CD4-positive, alpha-beta T cell (primary cell): ENCODE measurements around the gene DHDH. TPM values are rescaled to one million over a fixed set of nuclear protein-coding genes. Genes with fewer than 3 reads are reported as not detected.

ENCODE experiments used
- ATAC-seq: fragments of 200-7000 bp; cut with Tn5 transposase; one replicate; pipeline ENCODE4 v1.10.0; 2022; ENCODE audit warnings: mild to moderate bottlenecking; ENCODE audit not compliant: poor library complexity
- CTCF ChIA-PET: fragments of 350-600 bp; sonication (Branson Sonifier 250); formaldehyde crosslinking; loops from one replicate; lab custom pipeline; 2021; ENCODE audit warnings: antibody characterized with exemption, inconsistent platforms; lab: Charles Lee
- POLR2A ChIA-PET: fragments of 350-600 bp; sonication (Branson Sonifier 250); formaldehyde crosslinking; loops from one replicate; lab custom pipeline; 2021; ENCODE audit warnings: antibody characterized with exemption, inconsistent platforms; lab: Charles Lee
- DNase-seq, 14 experiments: peaks; one replicate each; pipeline ENCODE4 v3.0.0-alpha.2; 2013 to 2020; ENCODE audit warnings: mixed read lengths in 2 of 14
- H3K27ac ChIP-seq, 2 donors: one replicate each; pipeline versions ENCODE4 v1.5.1 to v1.7.0; 2013; ENCODE audit warnings: low read length in 2 of 2, low read depth in 1 of 2, mild to moderate bottlenecking in 1 of 2
- H3K27me3 ChIP-seq, 2 experiments: 1 replicate in 1 of 2; 2 replicates in 1 of 2; pipeline versions ENCODE4 v1.6.1 to v1.7.0; 2013; ENCODE audit warnings: low read length in 2 of 2, control low read depth in 1 of 2, mild to moderate bottlenecking in 1 of 2, moderate library complexity in 1 of 2; ENCODE audit not compliant: insufficient read depth in 2 of 2, control insufficient read depth in 1 of 2
- H3K36me3 ChIP-seq: one replicate; pipeline ENCODE4 v1.6.1; 2013; ENCODE audit warnings: low read length, control low read depth; ENCODE audit not compliant: insufficient read depth
- H3K4me1 ChIP-seq: one replicate; pipeline ENCODE4 v1.6.1; 2013; ENCODE audit warnings: low read length, control low read depth; ENCODE audit not compliant: insufficient read depth
- H3K4me3 ChIP-seq: one replicate; pipeline ENCODE4 v1.5.1; 2013; ENCODE audit warnings: mild to moderate bottlenecking, low read length, moderate library complexity
- H3K9me3 ChIP-seq, 2 experiments: 1 replicate in 1 of 2; 2 replicates in 1 of 2; pipeline versions ENCODE4 v1.6.1 to v1.7.0; 2013; ENCODE audit warnings: low read length in 2 of 2, mild to moderate bottlenecking in 2 of 2, control low read depth in 1 of 2, moderate library complexity in 1 of 2; ENCODE audit not compliant: control insufficient read depth in 1 of 2, insufficient read depth in 1 of 2
- H3K27ac Mint-ChIP-seq: one replicate; pipeline ENCODE4 v1.8.0; 2020; ENCODE audit warnings: mixed read lengths
- H3K27me3 Mint-ChIP-seq: one replicate; pipeline ENCODE4 v1.8.0; 2021; ENCODE audit warnings: mixed read lengths
- H3K36me3 Mint-ChIP-seq: one replicate; pipeline ENCODE4 v1.8.0; 2021; ENCODE audit warnings: low read depth, mixed read lengths
- H3K4me1 Mint-ChIP-seq: one replicate; pipeline ENCODE4 v1.8.0; 2021; ENCODE audit warnings: low read depth, mixed read lengths
- H3K4me3 Mint-ChIP-seq: one replicate; pipeline ENCODE4 v1.8.0; 2020; ENCODE audit warnings: mild to moderate bottlenecking, mixed read lengths
- H3K9me3 Mint-ChIP-seq: one replicate; pipeline ENCODE4 v1.8.0; 2020; ENCODE audit warnings: mixed read lengths
- CTCF ChIP-seq: fragments of 200-600 bp; IDR thresholded peaks from one replicate; pipeline ENCODE4 v1.8.0; 2022; ENCODE audit warnings: antibody characterized with exemption, mild to moderate bottlenecking
- intact Hi-C, 2 experiments: fragments of 100-400 bp; cut with DNase I in 1 of 2; cut with micrococcal nuclease in 1 of 2; formaldehyde crosslinking; loops; one replicate each; pipeline versions ENCODE4 v1.15.1 to v1.9.0; 2023 to 2025; cut with DNase I, micrococcal nuclease
- total RNA-seq, 174 experiments: library from RNA in 2 of 174; stranded (reverse) in 2 of 174; gene quantifications; one replicate each; pipeline ENCODE4 v1.2.3 and lab custom pipeline; 2021 to 2026

DHDH gene
- total RNA-seq, 2 experiments from 2014 or later, result 1.1 to 1.8 TPM

- no peaks in the 10 kb centered on the region for H3K4me1 Mint-ChIP-seq
Observed at GRCh38 chr19:48913114-48913889, 20.2 kb upstream of the DHDH start.

GRCh38 chr19:48914181-48914580 lies 19.3 kb upstream of the DHDH start:
- no peaks in the 10 kb centered on the region for H3K9me3 ChIP-seq
- Mint-ChIP-seq H3K9me3 (no peaks in the 10 kb centered on the region), H3K27me3 (no peaks in the 10 kb centered on the region), H3K4me1 (no peaks in the 10 kb centered on the region), H3K27ac (no peak overlapping the region), H3K36me3 (peaks cover 73% of the 10 kb centered on the region), H3K4me3 (no peak overlapping the region)
- CTCF ChIA-PET, result no interaction called here
- H3K27ac ChIP-seq, result no peak overlapping the region
- DNase-seq, result no peak
- ATAC-seq, result no peak
- H3K4me1 ChIP-seq, result no peaks in the 10 kb centered on the region
- H3K4me3 ChIP-seq, result no peak overlapping the region
- intact Hi-C loops, result no loop called here
- H3K27me3 ChIP-seq, result no peaks in the 10 kb centered on the region
- H3K36me3 ChIP-seq, result peaks cover 77% of the 10 kb centered on the region
- POLR2A ChIA-PET, result interaction anchor here (1.5 kb wide), 1 partner anchor 12 kb away, joined by 5 read pairs; no protein-coding TSS in a partner anchor
- TF ChIP-seq CTCF, result no peak

More at GRCh38 chr19:48913114-48913889, 20.2 kb upstream of the DHDH start:
- ATAC-seq (peak; percentile 91), DNase-seq (peak in 5 of 14 experiments; percentile 12 to 62 (median 30))
- peaks cover 70% of the 10 kb centered on the region for H3K36me3 Mint-ChIP-seq
- no peak overlapping the region for H3K4me3 Mint-ChIP-seq
- no peak overlapping the region for H3K27ac Mint-ChIP-seq
- intact Hi-C loops, result no loop called here
- CTCF ChIA-PET, result no interaction called here
- POLR2A ChIA-PET, result interaction anchor here (0.6 kb wide), 1 partner anchor 26 kb away, joined by 3 read pairs; no protein-coding TSS in a partner anchor
- Histone ChIP-seq H3K27ac (no peak overlapping the region), H3K4me3 (no peak overlapping the region), H3K4me1 (no peaks in the 10 kb centered on the region), H3K9me3 (no peaks in the 10 kb centered on the region), H3K36me3 (peaks cover 75% of the 10 kb centered on the region), H3K27me3 (no peaks in the 10 kb centered on the region)
- H3K9me3 Mint-ChIP-seq, result no peaks in the 10 kb centered on the region
- H3K27me3 Mint-ChIP-seq, result no peaks in the 10 kb centered on the region
- TF ChIP-seq CTCF, result no peak

GRCh38 chr19:48915757-48916156 lies 17.7 kb upstream of the DHDH start:
- H3K27ac Mint-ChIP-seq, result no peak overlapping the region
- ChIA-PET CTCF (no interaction called here), POLR2A (interaction anchor here (1.1 kb wide), 1 partner anchor 51 kb away, joined by 3 read pairs; no protein-coding TSS in a partner anchor)
- no peaks in the 10 kb centered on the region for H3K4me1 Mint-ChIP-seq
- H3K36me3 Mint-ChIP-seq, result peaks cover 65% of the 10 kb centered on the region
- Histone ChIP-seq H3K4me1 (no peaks in the 10 kb centered on the region), H3K27me3 (no peaks in the 10 kb centered on the region), H3K36me3 (peaks cover 71% of the 10 kb centered on the region), H3K9me3 (no peaks in the 10 kb centered on the region), H3K27ac (no peak overlapping the region), H3K4me3 (no peak overlapping the region)
- intact Hi-C loops, result no loop called here
- H3K9me3 Mint-ChIP-seq, result no peaks in the 10 kb centered on the region
- no peak for TF ChIP-seq CTCF
- DNase-seq (no peak), ATAC-seq (no peak)
- H3K4me3 Mint-ChIP-seq, result no peak overlapping the region
- no peaks in the 10 kb centered on the region for H3K27me3 Mint-ChIP-seq
